ENCODE measurements around the gene FGD4. TPM values are rescaled to one million over a fixed set of nuclear protein-coding genes. Genes with fewer than 3 reads are reported as not detected.
"Not testable (repeated sequence)": the region's sequence is repeated elsewhere in the genome, so short reads cannot be mapped to it uniquely, and the experiment has no call there.

The FGD4 gene
- total and polyA plus RNA-seq, 9 of the 15 experiments (the other 6 are each of a cell fraction or from before 2014, with no cell fraction given): 0.05 to 0.51 (median 0.27) TPM

- H3K27me3 ChIP-seq (ENCODE audit: control insufficient read depth in 2 of 2, insufficient read depth in 2 of 2, low read length in 2 of 2); H3K9me3 ChIP-seq (replicated peaks; ENCODE audit: control insufficient read depth, insufficient read depth, low read depth, low read length); H3K4me1 ChIP-seq (replicated peaks in 1 of 2; ENCODE audit: control insufficient read depth in 2 of 2, insufficient read depth in 2 of 2, low read length in 2 of 2); H2AFZ ChIP-seq (ENCODE audit: low read depth, low read length); H3K36me3 ChIP-seq (ENCODE audit: control insufficient read depth, insufficient read depth, low read length); H3K27ac ChIP-seq (ENCODE audit: extremely low read depth, low read depth, low read length); H3K79me2 ChIP-seq (ENCODE audit: control insufficient read depth, insufficient read depth, low read length); intact Hi-C loops (cut with micrococcal nuclease); BruUV-seq (replicated peaks); H3K9ac ChIP-seq (ENCODE audit: insufficient read depth in 1 of 2, low read depth in 2 of 2, low read length in 2 of 2); ATAC-seq; DNase-seq (ENCODE audit: extremely low read depth in 1 of 4, low spot score in 3 of 4); H3K4me2 ChIP-seq (ENCODE audit: insufficient read depth, low read length); H4K20me1 ChIP-seq (replicated peaks; ENCODE audit: control insufficient read depth, insufficient read depth, low read length); CTCF ChIA-PET (ENCODE audit: low intra/inter-chr PET ratio); in situ Hi-C loops (cut with MboI); FAIRE-seq; H3K9me1 ChIP-seq (ENCODE audit: control insufficient read depth, insufficient read depth, low read length); H3K4me3 ChIP-seq: not testable (repeated sequence)
- WGBS (ENCODE audit: insufficient coverage, low coverage, missing lambda C conversion rate): 17% methylated on average over 9 of the region's 9 CpGs
- TF ChIP-seq NFYB (IDR thresholded peaks at IDR 0.05; ENCODE audit: extremely low read depth, insufficient read length): peak; percentile 44
- POLR2A ChIA-PET: interaction anchor here (0.6 to 0.7 kb wide), 4 partner anchors 37 to 84 kb away, joined by 3 read pairs; no protein-coding TSS in a partner anchor
These were observed 127.0 kb downstream of the FGD4 start for GRCh38 chr12:32526343-32526742.

DNA sequence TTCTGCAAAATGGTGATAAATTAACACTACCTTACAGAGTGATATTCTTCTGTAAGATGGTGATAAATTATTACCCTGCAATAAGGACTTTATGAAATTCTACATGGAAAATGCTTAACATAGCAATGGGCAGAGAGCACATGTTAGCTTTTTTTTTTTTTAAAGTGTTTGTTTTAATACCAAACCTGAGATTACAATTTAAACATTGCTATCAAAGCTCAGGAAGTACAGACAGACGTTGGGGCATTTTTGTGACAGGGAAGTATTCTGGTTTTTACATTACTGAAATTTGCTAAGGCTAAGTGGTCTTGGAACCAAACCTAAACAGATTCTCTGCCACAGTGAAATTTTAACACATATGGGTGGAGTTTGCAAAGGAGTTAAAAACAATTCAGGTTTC is 133.1 kb downstream of the FGD4 start:
- H3K4me1 ChIP-seq (replicated peaks in 1 of 2; ENCODE audit: control insufficient read depth in 2 of 2, insufficient read depth in 2 of 2, low read length in 2 of 2): no peaks in the 10 kb centered on the region
- ChIA-PET POLR2A (no interaction called here), CTCF (ENCODE audit: low intra/inter-chr PET ratio) (no interaction called here)
- H3K9me1 ChIP-seq (ENCODE audit: control insufficient read depth, insufficient read depth, low read length): no peaks in the 10 kb centered on the region
- H2AFZ ChIP-seq (ENCODE audit: low read depth, low read length): no peak overlapping the region
- H3K9me3 ChIP-seq (replicated peaks; ENCODE audit: control insufficient read depth, insufficient read depth, low read depth, low read length): no peaks in the 10 kb centered on the region
- H3K79me2 ChIP-seq (ENCODE audit: control insufficient read depth, insufficient read depth, low read length): no peaks in the 10 kb centered on the region
- intact Hi-C loops (cut with micrococcal nuclease) (no loop called here), in situ Hi-C loops (cut with MboI) (no loop called here)
- no peak overlapping the region for H3K4me3 ChIP-seq
- H4K20me1 ChIP-seq (replicated peaks; ENCODE audit: control insufficient read depth, insufficient read depth, low read length): no peaks in the 10 kb centered on the region
- no peak overlapping the region for H3K4me2 ChIP-seq (ENCODE audit: insufficient read depth, low read length)
- WGBS (ENCODE audit: insufficient coverage, low coverage, missing lambda C conversion rate): 0% methylated on average over 1 of the region's 1 CpG
- peaks cover 11 to 12% of the 10 kb centered on the region in 2 experiments; a peak in 2 of 5 replicates for H3K27me3 ChIP-seq (ENCODE audit: control insufficient read depth in 2 of 2, insufficient read depth in 2 of 2, low read length in 2 of 2)
- no TSS peak for BruUV-seq (replicated peaks)
- DNase-seq (ENCODE audit: extremely low read depth in 1 of 4, low spot score in 3 of 4) (no peak), ATAC-seq (no peak), FAIRE-seq (no peak)
- H3K27ac ChIP-seq (ENCODE audit: extremely low read depth, low read depth, low read length): no peak overlapping the region
- H3K9ac ChIP-seq (ENCODE audit: insufficient read depth in 1 of 2, low read depth in 2 of 2, low read length in 2 of 2): no peak overlapping the region
- H3K36me3 ChIP-seq (ENCODE audit: control insufficient read depth, insufficient read depth, low read length): no peaks in the 10 kb centered on the region
- TF ChIP-seq NR2C2 (CRISPR knock-in tag; IDR thresholded peaks at IDR 0.05): no peak
- TF ChIP-seq NR2C2 (tag; IDR thresholded peaks at IDR 0.05): no peak
- TF ChIP-seq GABPB1 (CRISPR knock-in tag; IDR thresholded peaks at IDR 0.05): no peak
- no peak for TF ChIP-seq E2F3 (CRISPR knock-in tag; IDR thresholded peaks at IDR 0.05)
- TF ChIP-seq JUN (IDR thresholded peaks at IDR 0.05; ENCODE audit: borderline replicate concordance, low read depth, low read length): no peak
- no peak for TF ChIP-seq JUN (CRISPR knock-in tag; IDR thresholded peaks at IDR 0.05; ENCODE audit: borderline replicate concordance)
- TF ChIP-seq FOXP1 (CRISPR knock-in tag; IDR thresholded peaks at IDR 0.05): no peak
- TF ChIP-seq, protein P1, sequence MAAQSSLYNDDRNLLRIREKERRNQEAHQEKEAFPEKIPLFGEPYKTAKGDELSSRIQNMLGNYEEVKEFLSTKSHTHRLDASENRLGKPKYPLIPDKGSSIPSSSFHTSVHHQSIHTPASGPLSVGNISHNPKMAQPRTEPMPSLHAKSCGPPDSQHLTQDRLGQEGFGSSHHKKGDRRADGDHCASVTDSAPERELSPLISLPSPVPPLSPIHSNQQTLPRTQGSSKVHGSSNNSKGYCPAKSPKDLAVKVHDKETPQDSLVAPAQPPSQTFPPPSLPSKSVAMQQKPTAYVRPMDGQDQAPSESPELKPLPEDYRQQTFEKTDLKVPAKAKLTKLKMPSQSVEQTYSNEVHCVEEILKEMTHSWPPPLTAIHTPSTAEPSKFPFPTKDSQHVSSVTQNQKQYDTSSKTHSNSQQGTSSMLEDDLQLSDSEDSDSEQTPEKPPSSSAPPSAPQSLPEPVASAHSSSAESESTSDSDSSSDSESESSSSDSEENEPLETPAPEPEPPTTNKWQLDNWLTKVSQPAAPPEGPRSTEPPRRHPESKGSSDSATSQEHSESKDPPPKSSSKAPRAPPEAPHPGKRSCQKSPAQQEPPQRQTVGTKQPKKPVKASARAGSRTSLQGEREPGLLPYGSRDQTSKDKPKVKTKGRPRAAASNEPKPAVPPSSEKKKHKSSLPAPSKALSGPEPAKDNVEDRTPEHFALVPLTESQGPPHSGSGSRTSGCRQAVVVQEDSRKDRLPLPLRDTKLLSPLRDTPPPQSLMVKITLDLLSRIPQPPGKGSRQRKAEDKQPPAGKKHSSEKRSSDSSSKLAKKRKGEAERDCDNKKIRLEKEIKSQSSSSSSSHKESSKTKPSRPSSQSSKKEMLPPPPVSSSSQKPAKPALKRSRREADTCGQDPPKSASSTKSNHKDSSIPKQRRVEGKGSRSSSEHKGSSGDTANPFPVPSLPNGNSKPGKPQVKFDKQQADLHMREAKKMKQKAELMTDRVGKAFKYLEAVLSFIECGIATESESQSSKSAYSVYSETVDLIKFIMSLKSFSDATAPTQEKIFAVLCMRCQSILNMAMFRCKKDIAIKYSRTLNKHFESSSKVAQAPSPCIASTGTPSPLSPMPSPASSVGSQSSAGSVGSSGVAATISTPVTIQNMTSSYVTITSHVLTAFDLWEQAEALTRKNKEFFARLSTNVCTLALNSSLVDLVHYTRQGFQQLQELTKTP (IDR thresholded peaks at IDR 0.05; ENCODE audit: low read depth in 1 of 2, partially characterized antibody in 2 of 2): no peak
- TF ChIP-seq, protein P2, sequence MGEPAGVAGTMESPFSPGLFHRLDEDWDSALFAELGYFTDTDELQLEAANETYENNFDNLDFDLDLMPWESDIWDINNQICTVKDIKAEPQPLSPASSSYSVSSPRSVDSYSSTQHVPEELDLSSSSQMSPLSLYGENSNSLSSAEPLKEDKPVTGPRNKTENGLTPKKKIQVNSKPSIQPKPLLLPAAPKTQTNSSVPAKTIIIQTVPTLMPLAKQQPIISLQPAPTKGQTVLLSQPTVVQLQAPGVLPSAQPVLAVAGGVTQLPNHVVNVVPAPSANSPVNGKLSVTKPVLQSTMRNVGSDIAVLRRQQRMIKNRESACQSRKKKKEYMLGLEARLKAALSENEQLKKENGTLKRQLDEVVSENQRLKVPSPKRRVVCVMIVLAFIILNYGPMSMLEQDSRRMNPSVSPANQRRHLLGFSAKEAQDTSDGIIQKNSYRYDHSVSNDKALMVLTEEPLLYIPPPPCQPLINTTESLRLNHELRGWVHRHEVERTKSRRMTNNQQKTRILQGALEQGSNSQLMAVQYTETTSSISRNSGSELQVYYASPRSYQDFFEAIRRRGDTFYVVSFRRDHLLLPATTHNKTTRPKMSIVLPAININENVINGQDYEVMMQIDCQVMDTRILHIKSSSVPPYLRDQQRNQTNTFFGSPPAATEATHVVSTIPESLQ (CRISPR knock-in tag; IDR thresholded peaks at IDR 0.05): no peak
- TF ChIP-seq FOXJ3 (CRISPR knock-in tag; IDR thresholded peaks at IDR 0.05): no peak

All from K562 (cell line).